ENCODE data around the gene CLCN5.

CLCN5 gene

GRCh38 chrX:50088645-50089044, 166.2 kb downstream of the CLCN5 start:
- no peak for DNase-seq (ENCODE audit: low read depth)

GRCh38 chrX:50093625-50094024, 171.2 kb downstream of the CLCN5 start:
- DNase-seq (ENCODE audit: low read depth) = no peak

- no peak for DNase-seq (ENCODE audit: low read depth)
Observed at GRCh38 chrX:50097071-50097470, 174.7 kb downstream of the CLCN5 start.

DNA sequence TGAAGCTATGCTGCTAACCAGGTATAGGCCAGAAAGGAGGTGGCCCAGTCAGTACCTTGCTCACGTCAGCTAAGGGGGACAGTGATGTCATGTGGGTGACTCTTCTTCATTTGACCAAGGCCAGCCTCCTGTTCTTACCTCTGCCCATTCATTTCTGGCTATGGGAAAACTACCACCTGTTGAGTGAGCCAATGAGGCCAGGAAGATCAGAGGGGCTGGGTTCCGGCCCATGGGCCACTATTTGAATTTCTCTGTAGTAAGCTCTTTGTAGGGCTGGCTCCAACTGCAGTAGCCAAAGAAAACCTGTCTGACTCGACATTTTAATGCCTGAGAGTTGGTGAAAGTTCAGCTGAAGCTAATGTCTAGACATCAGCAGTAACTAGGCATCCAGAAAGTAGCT, 175.8 kb downstream of the CLCN5 start:
- DNase-seq (ENCODE audit: low read depth) = no peak

DNA sequence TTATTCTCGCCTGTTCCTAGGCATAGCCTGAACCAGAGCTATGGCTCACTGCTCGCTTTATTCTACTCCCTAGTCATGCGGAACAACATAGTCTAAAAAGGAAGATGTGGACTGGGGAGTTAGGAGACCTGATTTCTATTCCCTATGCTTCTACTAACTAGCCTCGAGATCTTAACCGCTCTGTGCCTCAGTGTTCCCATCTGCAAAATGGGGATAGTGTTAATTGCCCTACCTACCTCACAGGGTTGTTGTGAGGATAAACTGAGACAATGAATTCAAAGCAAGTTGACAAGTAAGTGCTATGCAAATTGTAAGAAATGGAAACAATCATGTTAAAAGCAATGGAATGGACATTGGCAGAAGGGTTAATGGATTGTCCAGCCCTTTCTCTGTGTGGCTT, 176.4 kb downstream of the CLCN5 start:
- DNase-seq (ENCODE audit: low read depth) = no peak

- DNase-seq (ENCODE audit: low read depth) = no peak
Observed at GRCh38 chrX:50099331-50099730, 176.9 kb downstream of the CLCN5 start.

GRCh38 chrX:50100188-50100587, 177.8 kb downstream of the CLCN5 start:
- DNase-seq (ENCODE audit: low read depth) = peak; percentile 31

- no peak for DNase-seq (ENCODE audit: low read depth)
Observed at GRCh38 chrX:50103176-50103575, 180.8 kb downstream of the CLCN5 start.

DNA sequence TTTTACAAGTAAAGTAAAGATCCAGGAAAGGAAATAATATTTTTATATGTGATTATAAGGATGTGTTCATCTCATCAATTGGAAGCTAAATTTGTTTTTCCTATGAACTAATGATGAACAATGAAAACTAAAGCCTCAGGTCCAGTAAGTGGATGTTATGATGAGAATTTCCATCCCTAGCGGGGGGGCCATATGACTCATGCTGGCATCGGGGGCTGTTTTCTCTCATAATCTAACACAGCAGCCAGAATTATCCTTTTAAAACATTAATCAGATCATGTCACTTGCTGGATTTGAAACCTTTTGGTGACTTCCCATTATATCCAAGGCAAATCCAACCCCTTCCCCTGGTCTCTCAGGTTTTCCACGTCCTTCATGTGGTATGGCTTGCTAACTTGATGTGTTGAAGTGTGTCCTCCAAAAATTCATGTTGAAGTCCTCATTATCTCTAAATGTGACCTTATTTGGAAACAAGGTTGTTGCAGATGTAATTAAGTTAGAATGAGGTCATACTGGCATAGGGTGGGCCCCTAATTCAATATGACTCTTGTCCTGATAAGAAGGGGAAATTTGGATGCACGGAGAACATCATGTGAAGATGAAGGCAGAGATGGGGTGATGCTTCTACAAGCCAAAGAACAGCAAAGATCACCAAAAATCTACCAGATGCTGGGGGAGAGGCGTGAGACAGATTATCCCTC, 181.6 kb downstream of the CLCN5 start:
- peak; percentile 11 for DNase-seq (ENCODE audit: low read depth)

DNA sequence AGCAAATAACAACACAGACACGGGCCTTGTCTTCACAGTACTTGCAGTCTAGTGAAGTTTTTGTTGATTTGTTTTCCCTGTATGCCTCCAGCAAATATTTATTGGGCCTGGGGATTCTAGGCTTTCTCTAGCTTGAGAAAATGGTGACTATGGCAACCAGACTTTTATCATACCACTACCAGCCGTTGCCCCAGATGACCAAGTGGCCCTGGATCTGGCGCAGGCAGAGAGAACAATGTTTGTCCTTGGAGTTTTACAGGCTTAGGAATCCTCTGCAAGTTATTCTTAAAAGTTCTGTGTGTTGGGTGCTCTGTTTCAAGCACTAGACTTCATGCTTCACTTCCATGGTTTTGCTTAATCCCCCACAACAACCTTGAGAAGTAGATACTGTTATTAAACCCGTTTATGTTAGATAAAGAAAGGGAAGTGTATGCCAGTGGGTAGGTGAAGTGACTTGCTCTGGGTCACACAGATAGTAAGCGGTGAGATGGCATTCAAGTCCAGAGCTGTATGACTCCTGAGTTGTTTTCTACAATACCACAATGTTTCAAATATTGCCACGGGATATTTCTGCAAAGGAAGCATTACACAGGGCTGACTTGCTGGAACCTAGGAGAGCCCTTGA, 183.8 kb downstream of the CLCN5 start:
- DNase-seq (ENCODE audit: low read depth) = no peak

GRCh38 chrX:50107470-50107869, 185.1 kb downstream of the CLCN5 start:
- DNase-seq (ENCODE audit: low read depth) = peak; percentile 81

DNA sequence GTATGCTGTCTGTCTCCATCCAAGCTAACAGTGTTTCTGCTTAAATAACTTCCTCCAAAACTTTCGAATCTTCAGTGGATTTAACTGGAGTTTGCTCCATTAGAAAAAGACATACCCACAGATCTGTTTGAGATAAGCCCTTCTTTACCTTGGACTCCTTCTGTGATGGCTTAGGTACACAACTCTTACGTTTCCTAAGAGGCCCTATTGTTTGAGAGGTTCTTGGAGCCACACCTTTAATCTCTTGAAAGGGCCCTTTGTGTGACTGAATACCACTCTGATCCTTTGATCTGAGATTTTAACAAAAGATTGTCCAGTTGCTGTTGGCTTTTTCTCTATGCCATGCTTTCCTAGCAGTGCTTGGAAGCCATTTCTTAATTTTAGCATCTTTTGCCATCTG, 185.9 kb downstream of the CLCN5 start:
- DNase-seq (ENCODE audit: low read depth) = no peak

GRCh38 chrX:50111742-50112141, 189.3 kb downstream of the CLCN5 start:
- no peak for DNase-seq (ENCODE audit: low read depth)

DNA sequence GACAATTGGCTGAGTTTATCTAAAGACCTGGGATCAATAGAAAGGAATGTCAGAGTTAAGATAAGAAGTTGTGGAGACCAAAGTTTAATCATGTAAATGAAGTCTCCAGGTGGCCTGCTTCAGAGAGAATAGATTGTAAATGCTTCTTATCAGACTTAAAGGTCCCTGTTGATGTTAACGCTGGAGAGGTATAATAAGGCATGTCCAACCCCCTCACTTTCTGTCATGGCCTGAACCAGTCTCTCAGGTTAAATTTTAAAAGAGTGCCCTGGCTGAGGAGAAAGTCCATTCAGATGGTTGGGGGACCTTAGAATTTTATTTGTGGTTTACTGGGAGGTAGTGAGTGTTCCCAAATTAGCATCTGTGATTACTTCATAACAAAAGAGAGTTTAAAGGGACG, 191.7 kb downstream of the CLCN5 start:
- no peak for DNase-seq (ENCODE audit: low read depth)

DNA sequence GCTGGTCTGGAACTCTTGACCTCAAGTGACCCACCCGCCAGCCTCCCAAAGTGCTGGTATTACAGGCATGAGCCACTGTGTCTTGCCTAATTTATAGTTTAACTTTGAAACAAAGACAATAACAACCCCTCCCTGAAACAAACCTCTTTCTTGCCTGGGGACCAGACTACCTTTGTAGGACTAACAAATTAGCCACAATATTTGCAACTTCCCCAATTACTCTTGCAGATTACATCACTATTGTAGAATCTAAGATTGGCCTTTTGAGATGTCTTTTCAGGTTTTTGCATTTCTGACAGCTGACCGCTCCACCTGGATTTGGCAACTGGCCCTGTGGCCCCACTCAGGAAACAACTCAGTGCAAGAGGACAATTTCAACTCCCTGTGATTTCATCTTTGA, 193.6 kb downstream of the CLCN5 start:
- no peak for DNase-seq (ENCODE audit: low read depth)

GRCh38 chrX:50117476-50117875, 195.1 kb downstream of the CLCN5 start:
- no peak for DNase-seq (ENCODE audit: low read depth)

GRCh38 chrX:50125480-50125879, 203.1 kb downstream of the CLCN5 start:
- no peak for DNase-seq (ENCODE audit: low read depth)

DNA sequence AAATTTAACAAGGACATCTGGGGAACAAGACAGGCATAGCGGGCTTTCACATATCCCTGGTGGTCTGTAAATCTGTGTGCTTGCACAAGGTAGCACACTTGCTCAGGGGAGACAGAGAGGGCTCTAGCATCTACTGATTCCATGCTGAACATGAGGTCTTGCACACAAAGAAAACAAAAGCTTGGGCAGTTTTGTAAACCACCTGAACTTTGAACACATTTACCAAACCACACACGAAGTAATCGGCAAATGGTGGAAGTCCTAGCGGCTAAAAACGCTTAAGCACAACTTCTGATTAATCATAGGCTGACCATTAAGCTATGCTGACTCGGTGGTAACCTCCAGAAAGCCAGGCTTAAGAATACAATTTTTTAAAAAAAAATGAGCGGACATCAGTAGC, 225.6 kb downstream of the CLCN5 start:
- DNase-seq (ENCODE audit: low read depth) = no peak

Measured in amniotic epithelial cell (primary cell).